Non-pigmented ciliary epithelial cell (primary cell): ENCODE results near the gene TRAM1L1.

Source experiments
- DNase-seq: peaks from one replicate; pipeline ENCODE4 v3.0.0-alpha.2; 2010; ENCODE audit warnings: low read depth

The TRAM1L1 gene

GRCh38 chr4:117084866-117085701 is at the start of gene TRAM1L1:
Gene TRAM1L1 (minus strand): TSS chr4:117085576. CDS start chr4:117085393, 183 bp downstream.
- peak; percentile 31 for DNase-seq

GRCh38 chr4:117134386-117134785 is 49.0 kb upstream of the TRAM1L1 start:
- DNase-seq = peak; percentile 82

- DNase-seq = no peak
Observed at GRCh38 chr4:117096886-117097285, 11.5 kb upstream of the TRAM1L1 start.

- DNase-seq = no peak
Observed at GRCh38 chr4:117096462-117096861, 11.1 kb upstream of the TRAM1L1 start.

GRCh38 chr4:117093571-117093970 is 8.2 kb upstream of the TRAM1L1 start:
- peak; percentile 4 for DNase-seq

GRCh38 chr4:117077760-117078159 is 7.6 kb downstream of the TRAM1L1 start:
- DNase-seq = no peak

- no peak for DNase-seq
Observed at GRCh38 chr4:117068120-117068519, 17.3 kb downstream of the TRAM1L1 start.

GRCh38 chr4:117063961-117064696 is 21.2 kb downstream of the TRAM1L1 start:
- DNase-seq = peak; percentile 55

GRCh38 chr4:117042962-117043361 is 42.4 kb downstream of the TRAM1L1 start:
- no peak for DNase-seq
